Neural crest cell (in vitro differentiated cells): ENCODE measurements around the gene CLPSL1. TPM values are rescaled to one million over a fixed set of nuclear protein-coding genes. Genes with fewer than 3 reads are reported as not detected.

Source experiments
- DNase-seq: peaks from one replicate; pipeline ENCODE4 v3.0.0; 2021; ENCODE audit warnings: low read depth, mixed read lengths, low spot score
- H3K27ac Mint-ChIP-seq: one replicate; pipeline ENCODE4 v1.8.0; 2021; ENCODE audit warnings: mild to moderate bottlenecking, mixed read lengths; ENCODE audit not compliant: unreplicated experiment
- H3K27me3 Mint-ChIP-seq: 2 replicates; pipeline ENCODE4 v1.8.0; 2021; ENCODE audit warnings: low read depth, mild to moderate bottlenecking, mixed read lengths
- H3K36me3 Mint-ChIP-seq: 2 replicates; pipeline ENCODE4 v1.8.0; 2021; ENCODE audit warnings: low read depth, mild to moderate bottlenecking, mixed read lengths
- H3K4me1 Mint-ChIP-seq: 2 replicates; pipeline ENCODE4 v1.8.0; 2021; ENCODE audit warnings: mixed read lengths
- H3K4me3 Mint-ChIP-seq: one replicate; pipeline ENCODE4 v1.8.0; 2021; ENCODE audit warnings: mild to moderate bottlenecking, mixed read lengths
- H3K9me3 Mint-ChIP-seq: 2 replicates; pipeline ENCODE4 v1.8.0; 2021; ENCODE audit warnings: mixed read lengths
- total RNA-seq: library from RNA; stranded (reverse); gene quantifications from 2 replicates; pipeline ENCODE4 v1.2.1, GENCODE V29; 2021
- TF ChIP-seq, protein P1 (sequence below): fragments of 200-600 bp; sonication (generic); conservative IDR thresholded peaks from 2 replicates; pipeline ENCODE4 v1.5.0; 2021; ENCODE audit warnings: antibody characterized with exemption, mild to moderate bottlenecking

The CLPSL1 gene
- total RNA-seq, 1 donor from 2014 or later, result not detected

DNA sequence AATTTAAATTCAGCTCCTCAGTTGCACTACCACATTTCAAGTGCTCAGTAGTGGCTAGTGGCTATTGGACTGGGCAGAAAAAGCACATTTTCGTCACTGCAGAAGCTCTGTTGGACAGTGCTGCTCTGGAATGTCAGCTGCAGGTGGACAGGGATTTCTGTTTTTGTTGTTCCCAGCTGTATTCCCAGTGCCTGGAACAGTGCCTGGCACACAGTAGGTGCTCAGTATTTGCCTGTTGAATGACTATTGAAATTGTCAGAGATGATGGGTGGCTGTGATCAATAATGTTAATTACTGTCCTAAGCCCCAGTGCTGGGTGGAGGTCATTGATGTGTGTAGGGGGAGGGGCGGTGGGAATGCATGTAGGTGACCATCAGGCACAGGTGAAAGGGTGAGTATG, 5.5 kb downstream of the CLPSL1 start:
- Mint-ChIP-seq H3K4me3 (no peak overlapping the region), H3K27me3 (peaks cover 32% of the 10 kb centered on the region), H3K9me3 (no peaks in the 10 kb centered on the region)

DNA sequence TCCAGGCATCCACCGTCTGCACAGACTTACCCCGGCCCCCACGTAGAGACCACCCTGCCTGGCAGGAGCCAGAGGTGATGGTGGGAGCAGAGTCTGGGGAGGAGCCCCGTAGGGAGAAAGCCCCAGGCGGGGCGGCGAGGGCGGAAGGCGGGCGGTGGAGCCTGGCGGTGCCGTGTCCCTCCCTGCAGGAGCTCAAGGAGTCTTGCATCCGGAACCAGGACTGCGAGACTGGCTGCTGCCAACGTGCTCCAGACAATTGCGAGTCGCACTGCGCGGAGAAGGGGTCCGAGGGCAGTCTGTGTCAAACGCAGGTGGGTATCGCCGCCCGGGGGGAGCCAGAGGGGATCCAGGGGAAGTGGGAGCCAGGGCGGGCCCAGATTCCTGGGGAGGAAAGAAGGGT, 6.0 kb downstream of the CLPSL1 start:
- no peaks in the 10 kb centered on the region for H3K36me3 Mint-ChIP-seq
- TF ChIP-seq, protein P1, sequence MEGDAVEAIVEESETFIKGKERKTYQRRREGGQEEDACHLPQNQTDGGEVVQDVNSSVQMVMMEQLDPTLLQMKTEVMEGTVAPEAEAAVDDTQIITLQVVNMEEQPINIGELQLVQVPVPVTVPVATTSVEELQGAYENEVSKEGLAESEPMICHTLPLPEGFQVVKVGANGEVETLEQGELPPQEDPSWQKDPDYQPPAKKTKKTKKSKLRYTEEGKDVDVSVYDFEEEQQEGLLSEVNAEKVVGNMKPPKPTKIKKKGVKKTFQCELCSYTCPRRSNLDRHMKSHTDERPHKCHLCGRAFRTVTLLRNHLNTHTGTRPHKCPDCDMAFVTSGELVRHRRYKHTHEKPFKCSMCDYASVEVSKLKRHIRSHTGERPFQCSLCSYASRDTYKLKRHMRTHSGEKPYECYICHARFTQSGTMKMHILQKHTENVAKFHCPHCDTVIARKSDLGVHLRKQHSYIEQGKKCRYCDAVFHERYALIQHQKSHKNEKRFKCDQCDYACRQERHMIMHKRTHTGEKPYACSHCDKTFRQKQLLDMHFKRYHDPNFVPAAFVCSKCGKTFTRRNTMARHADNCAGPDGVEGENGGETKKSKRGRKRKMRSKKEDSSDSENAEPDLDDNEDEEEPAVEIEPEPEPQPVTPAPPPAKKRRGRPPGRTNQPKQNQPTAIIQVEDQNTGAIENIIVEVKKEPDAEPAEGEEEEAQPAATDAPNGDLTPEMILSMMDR, result no peak
- no peak overlapping the region for H3K4me3 Mint-ChIP-seq
- DNase-seq, result no peak
- peaks cover 32% of the 10 kb centered on the region for H3K27me3 Mint-ChIP-seq
- no peaks in the 10 kb centered on the region for H3K9me3 Mint-ChIP-seq
- H3K27ac Mint-ChIP-seq, result no peak overlapping the region
- no peaks in the 10 kb centered on the region for H3K4me1 Mint-ChIP-seq

More for the DNA sequence above, 5.5 kb downstream of the CLPSL1 start:
- TF ChIP-seq, protein P1, result no peak
- no peak for DNase-seq
- Mint-ChIP-seq H3K36me3 (no peaks in the 10 kb centered on the region), H3K27ac (no peak overlapping the region), H3K4me1 (no peaks in the 10 kb centered on the region)

DNA sequence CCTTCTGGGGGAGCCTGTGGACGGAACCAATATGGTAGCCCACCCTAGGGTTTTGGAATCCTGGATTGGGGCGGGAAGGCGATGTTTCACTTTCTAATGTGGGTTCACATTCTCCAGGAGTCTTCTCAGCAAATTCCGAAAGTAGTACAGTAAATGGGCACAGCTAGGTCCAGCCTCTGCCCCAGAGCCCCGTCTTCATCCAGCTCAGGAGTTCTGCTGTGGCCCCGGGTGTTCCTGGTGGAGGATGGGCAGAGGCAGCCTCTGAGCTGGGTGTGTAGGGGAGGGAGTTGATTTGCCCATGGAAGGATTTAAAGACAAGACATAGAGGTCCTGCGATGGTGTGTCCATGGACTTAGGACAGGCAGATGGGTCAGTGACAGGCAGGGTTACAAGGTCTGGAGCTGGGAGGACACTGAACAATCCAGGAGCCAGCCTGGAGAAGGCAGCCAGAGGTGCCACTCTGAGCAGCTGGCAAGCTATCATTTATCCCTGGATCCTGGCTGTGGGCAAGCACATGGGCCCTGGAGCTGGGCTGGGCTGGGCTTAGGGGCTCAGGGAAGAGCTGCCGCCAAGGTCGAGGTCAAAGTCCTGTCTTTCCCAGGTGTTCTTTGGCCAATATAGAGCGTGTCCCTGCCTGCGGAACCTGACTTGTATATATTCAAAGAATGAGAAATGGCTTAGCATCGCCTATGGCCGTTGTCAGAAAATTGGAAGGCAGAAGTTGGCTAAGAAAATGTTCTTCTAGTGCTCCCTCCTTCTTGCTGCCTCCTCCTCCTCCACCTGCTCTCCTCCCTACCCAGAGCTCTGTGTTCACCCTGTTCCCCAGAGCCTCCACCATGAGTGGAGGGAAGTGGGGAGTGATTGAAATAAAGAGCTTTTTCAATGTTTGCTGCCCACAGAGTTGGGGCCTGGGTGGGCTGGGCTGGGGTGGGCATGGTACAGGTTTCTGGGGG, 6.7 kb downstream of the CLPSL1 start:
- peaks cover 32% of the 10 kb centered on the region for H3K27me3 Mint-ChIP-seq
- no peak overlapping the region for H3K4me3 Mint-ChIP-seq
- no peaks in the 10 kb centered on the region for H3K9me3 Mint-ChIP-seq
- H3K36me3 Mint-ChIP-seq, result no peaks in the 10 kb centered on the region
- TF ChIP-seq, protein P1, result no peak
- no peaks in the 10 kb centered on the region for H3K4me1 Mint-ChIP-seq
- no peak overlapping the region for H3K27ac Mint-ChIP-seq
- DNase-seq, result no peak

DNA sequence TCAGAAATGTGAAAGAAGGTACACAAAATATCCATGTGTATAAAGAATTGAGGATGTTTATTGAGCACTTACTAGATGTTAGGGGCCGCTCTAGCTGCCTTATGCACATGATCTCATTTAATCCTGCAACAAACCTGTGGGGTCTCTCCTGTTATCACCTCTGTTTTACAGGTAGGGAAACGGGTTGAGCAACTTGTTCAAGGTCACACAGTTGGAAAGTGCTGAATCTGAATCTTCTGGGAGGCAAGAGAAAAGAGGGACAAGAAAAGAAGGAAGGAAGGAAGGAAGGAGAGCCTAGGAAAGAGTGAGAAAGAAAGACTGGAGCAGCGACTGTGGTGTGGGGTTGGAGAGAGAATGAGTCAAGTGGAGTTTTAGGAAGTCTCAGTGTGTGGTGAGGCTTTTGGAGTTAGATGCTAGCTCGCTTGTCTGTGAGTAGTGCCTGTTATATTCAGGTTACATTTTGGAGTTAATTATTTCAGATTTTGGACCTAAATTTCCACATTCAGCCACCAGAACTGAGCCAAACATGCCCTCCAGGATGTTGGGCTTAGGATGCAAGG, 7.7 kb downstream of the CLPSL1 start:
- Mint-ChIP-seq H3K4me3 (no peak overlapping the region), H3K27ac (no peak overlapping the region)

DNA sequence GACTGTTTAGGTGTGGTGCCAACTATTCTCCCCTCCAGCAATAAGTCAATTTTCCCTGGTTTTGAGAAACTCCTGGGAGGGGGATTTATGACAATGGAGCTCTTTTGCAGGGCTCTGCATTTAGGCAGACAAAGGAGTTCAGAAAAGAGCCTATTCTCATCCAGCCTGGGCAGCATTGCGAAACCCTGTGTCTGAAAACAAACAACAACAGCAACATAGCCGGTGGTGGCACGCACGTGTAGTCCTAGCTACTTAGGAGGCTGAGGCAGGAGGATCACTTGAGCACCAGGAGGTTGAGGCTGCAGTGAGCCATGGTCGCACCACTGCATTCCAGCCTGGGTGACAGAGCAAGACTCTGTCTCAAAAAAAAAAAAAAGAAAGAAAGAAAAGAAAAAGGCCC, 9.9 kb downstream of the CLPSL1 start:
- Mint-ChIP-seq H3K4me1 (no peaks in the 10 kb centered on the region), H3K4me3 (no peak overlapping the region), H3K9me3 (no peaks in the 10 kb centered on the region), H3K36me3 (no peaks in the 10 kb centered on the region), H3K27ac (no peak overlapping the region), H3K27me3 (peaks cover 29% of the 10 kb centered on the region)
- no peak for DNase-seq
- TF ChIP-seq, protein P1, result no peak

More for the DNA sequence above, 7.7 kb downstream of the CLPSL1 start:
- no peak for DNase-seq
- Mint-ChIP-seq H3K36me3 (no peaks in the 10 kb centered on the region), H3K4me1 (no peaks in the 10 kb centered on the region), H3K27me3 (peaks cover 32% of the 10 kb centered on the region), H3K9me3 (no peaks in the 10 kb centered on the region)
- TF ChIP-seq, protein P1, result no peak
